B cell (primary cell): ENCODE measurements around the gene C2orf42. TPM values are rescaled to one million over a fixed set of nuclear protein-coding genes. Genes with fewer than 3 reads are reported as not detected.
A peak's percentile ranks its signal among the peaks of the same experiment; 100 is the strongest.

Experiments
- ATAC-seq: fragments of 200-7000 bp; cut with Tn5 transposase; one replicate; pipeline ENCODE4 v1.10.0; 2021; ENCODE audit warnings: low read depth, mild to moderate bottlenecking, moderate number of reproducible peaks, moderate library complexity
- CTCF ChIA-PET: fragments of 350-600 bp; sonication (Branson Sonifier 250); formaldehyde crosslinking; loops from one replicate; lab custom pipeline; 2021; ENCODE audit warnings: antibody characterized with exemption, inconsistent platforms; lab: Charles Lee
- POLR2A ChIA-PET: fragments of 350-600 bp; sonication (Branson Sonifier 250); formaldehyde crosslinking; loops from one replicate; lab custom pipeline; 2021; ENCODE audit warnings: antibody characterized with exemption; lab: Charles Lee
- DNase-seq: peaks from one replicate; pipeline ENCODE4 v3.0.0; 2013
- H2AFZ ChIP-seq: 2 replicates; pipeline ENCODE4 v1.6.1; 2012; ENCODE audit warnings: mild to moderate bottlenecking, low read depth, low read length; ENCODE audit not compliant: insufficient read depth, poor library complexity, severe bottlenecking
- H3K27ac ChIP-seq, 2 donors: 1 replicate in 1 of 2; 2 replicates in 1 of 2; pipeline ENCODE4 v1.5.1; 2012 to 2013; ENCODE audit warnings: low read length in 2 of 2, mild to moderate bottlenecking in 2 of 2, moderate library complexity in 1 of 2
- H3K27me3 ChIP-seq, 4 experiments: fragments of 200-600 bp in 1 of 4; sonication (generic) in 1 of 4; replicated peaks in 1 of 4; 1 replicate in 2 of 4; 2 replicates in 2 of 4; pipeline versions ENCODE4 v1.6.1 to v1.7.0; 2013 to 2016; ENCODE audit warnings: low read length in 3 of 4, mild to moderate bottlenecking in 2 of 4, mixed read lengths in 1 of 4, moderate library complexity in 1 of 4; ENCODE audit not compliant: insufficient read depth in 4 of 4, control insufficient read depth in 3 of 4; ENCODE audit errors: control extremely low read depth in 1 of 4
- H3K36me3 ChIP-seq, 2 experiments: replicated peaks in 1 of 2; 1 replicate in 1 of 2; 2 replicates in 1 of 2; pipeline versions ENCODE4 v1.6.1 to v1.7.1; 2013; ENCODE audit warnings: low read length in 1 of 2; ENCODE audit not compliant: insufficient read depth in 2 of 2, control insufficient read depth in 1 of 2; ENCODE audit errors: control extremely low read depth in 1 of 2, extremely low read depth in 1 of 2
- H3K4me1 ChIP-seq, 2 donors: fragments of 200-600 bp in 1 of 2; sonication (generic) in 1 of 2; 1 replicate in 1 of 2; 2 replicates in 1 of 2; pipeline versions ENCODE4 v1.5.1 to v1.6.1; 2013 to 2017; ENCODE audit warnings: low read length in 2 of 2; ENCODE audit not compliant: control insufficient read depth in 2 of 2, insufficient read depth in 2 of 2
- H3K4me2 ChIP-seq: replicated peaks from 2 replicates; pipeline ENCODE3; 2012; ENCODE audit warnings: mild to moderate bottlenecking, low read depth, low read length; ENCODE audit not compliant: poor library complexity, severe bottlenecking
- H3K4me3 ChIP-seq, 5 experiments: fragments of 200-600 bp in 1 of 5; sonication (generic) in 1 of 5; 1 replicate in 3 of 5; 2 replicates in 2 of 5; pipeline versions ENCODE4 v1.5.1 to v1.7.0; 2011 to 2016; ENCODE audit warnings: low read length in 4 of 5, mild to moderate bottlenecking in 4 of 5, low read depth in 2 of 5, control low read depth in 1 of 5, moderate library complexity in 1 of 5; ENCODE audit not compliant: insufficient read depth in 1 of 5; ENCODE audit errors: control extremely low read depth in 1 of 5, extremely low read depth in 1 of 5
- H3K79me2 ChIP-seq: fragments of 200-600 bp; sonication (generic); one replicate; pipeline ENCODE4 v1.6.0; 2016; ENCODE audit warnings: low read length; ENCODE audit not compliant: control insufficient read depth, insufficient read depth
- H3K9ac ChIP-seq: fragments of 200-600 bp; sonication (generic); 2 replicates; pipeline ENCODE4 v1.6.1; 2017; ENCODE audit warnings: mild to moderate bottlenecking, low read length, moderate library complexity
- H3K9me3 ChIP-seq, 3 donors: one replicate each; pipeline versions ENCODE4 v1.6.1 to v1.7.1; 2013; ENCODE audit warnings: low read length in 2 of 3; ENCODE audit not compliant: control insufficient read depth in 2 of 3, insufficient read depth in 1 of 3; ENCODE audit errors: control extremely low read depth in 1 of 3
- H4K20me1 ChIP-seq: 2 replicates; pipeline ENCODE4 v1.6.0; 2012; ENCODE audit warnings: mild to moderate bottlenecking, low read length; ENCODE audit not compliant: insufficient read depth, control insufficient read depth, poor library complexity, severe bottlenecking
- H3K27ac Mint-ChIP-seq: one replicate; pipeline ENCODE4 v1.8.0; 2021; ENCODE audit warnings: mixed read lengths
- H3K27me3 Mint-ChIP-seq: one replicate; pipeline ENCODE4 v1.8.0; 2021; ENCODE audit warnings: mixed read lengths
- H3K4me1 Mint-ChIP-seq: one replicate; pipeline ENCODE4 v1.8.0; 2021; ENCODE audit warnings: mixed read lengths
- H3K4me3 Mint-ChIP-seq: one replicate; pipeline ENCODE4 v1.8.0; 2021; ENCODE audit warnings: mixed read lengths
- H3K9me3 Mint-ChIP-seq: one replicate; pipeline ENCODE4 v1.8.0; 2022; ENCODE audit warnings: mixed read lengths; ENCODE audit not compliant: insufficient read depth
- CTCF ChIP-seq: fragments of 200-600 bp; IDR thresholded peaks from one replicate; pipeline ENCODE4 v1.8.0; 2022; ENCODE audit warnings: antibody characterized with exemption, mild to moderate bottlenecking
- EZH2 ChIP-seq: IDR thresholded peaks from 2 replicates; pipeline ENCODE4 v1.6.1; 2012; ENCODE audit warnings: borderline replicate concordance, low read depth, mild to moderate bottlenecking, moderate library complexity, low read length; ENCODE audit not compliant: insufficient read depth, poor library complexity, severe bottlenecking
- WGBS: methylation state at CpG from one replicate; pipeline ENCODE4 v1.1.5; 2013; ENCODE audit warnings: missing lambda C conversion rate; ENCODE audit not compliant: insufficient coverage; 5-methylcytosine and 5-hydroxymethylcytosine counted together
- intact Hi-C: fragments of 100-400 bp; cut with micrococcal nuclease; formaldehyde crosslinking; loops from one replicate; pipeline ENCODE4 v1.10.0; 2022
- polyA plus RNA-seq: library from polyadenylated mRNA; depleted of rRNA; stranded (reverse); fragments of >200 nt; gene quantifications from 2 replicates; pipeline ENCODE4 v1.2.3, GENCODE V29; 2012
- total RNA-seq, 2 donors: library from RNA; stranded (reverse); fragments of 120-200 nt in 1 of 2; gene quantifications; 1 replicate in 1 of 2; 2 replicates in 1 of 2; pipeline versions ENCODE4 v1.2.3 to v1.2.4, GENCODE V29; 2013 to 2022

The C2orf42 gene
- total and polyA plus RNA-seq, 2 donors (not counting 1 experiment from before 2014, with no cell fraction given), result 13.0 to 42.9 TPM

GRCh38 chr2:70125498-70125898, 65.3 kb downstream of the C2orf42 start:
- Mint-ChIP-seq H3K27me3 (no peaks in the 10 kb centered on the region), H3K9me3 (no peaks in the 10 kb centered on the region), H3K27ac (peak overlapping the region; percentile 100), H3K4me3 (peak overlapping the region; percentile 95), H3K4me1 (peaks cover 64% of the 10 kb centered on the region)
- Histone ChIP-seq H3K36me3 (no peaks in the 10 kb centered on the region), H3K4me3 (peak overlapping the region; percentile 32 to 99 (median 71)), H2AFZ (peak overlapping the region; percentile 84), H3K9me3 (no peaks in the 10 kb centered on the region), H3K27ac (peak overlapping the region; percentile 100), H3K9ac (peak overlapping the region; percentile 99), H4K20me1 (no peaks in the 10 kb centered on the region), H3K4me1 (peaks cover 59 to 66% of the 10 kb centered on the region in 2 donors), H3K27me3 (no peaks in the 10 kb centered on the region), H3K79me2 (peaks cover 16% of the 10 kb centered on the region), H3K4me2 (peak overlapping the region; percentile 98)
- 65% methylated on average over 8 of the region's 13 CpGs for WGBS
- CTCF ChIA-PET, result interaction anchor here (0.7 to 5.7 kb wide), 10 partner anchors 9 to 213 kb away, joined by 3 to 59 read pairs (median 6); partner anchors contain the start of genes MXD1 and PCBP1
- POLR2A ChIA-PET, result interaction anchor here (0.6 to 8.5 kb wide), 17 partner anchors 9 to 476 kb away, joined by 3 to 170 read pairs (median 14); partner anchors contain the start of genes C2orf42, MXD1, PCBP1 and PCYOX1
- no peak for DNase-seq
- intact Hi-C loops, result loop anchor here (1.0 kb wide), 2 partner anchors 8 to 16 kb away; no protein-coding TSS in a partner anchor
- ATAC-seq, result no peak
- TF ChIP-seq CTCF (no peak), EZH2 (no peak)

GRCh38 chr2:70124983-70125480, 65.8 kb downstream of the C2orf42 start:
- H3K27ac Mint-ChIP-seq, result peak overlapping the region; percentile 100
- POLR2A ChIA-PET, result interaction anchor here (0.6 to 8.5 kb wide), 22 partner anchors 9 to 210 kb away, joined by 3 to 170 read pairs (median 12); partner anchors contain the start of genes C2orf42, FAM136A, MXD1 and PCBP1
- peak; percentile 66 for ATAC-seq

More at GRCh38 chr2:70124983-70125480, 65.8 kb downstream of the C2orf42 start:
- DNase-seq, result peak; percentile 95
- no peak for TF ChIP-seq EZH2
- no peak for TF ChIP-seq CTCF
- peak overlapping the region; percentile 98 for H3K4me2 ChIP-seq
- peak overlapping the region; percentile 84 for H2AFZ ChIP-seq
- peak overlapping the region; percentile 99 for H3K9ac ChIP-seq
- intact Hi-C loops, result loop anchor here (1.0 kb wide), 5 partner anchors 8 to 39 kb away; no protein-coding TSS in a partner anchor
- no peaks in the 10 kb centered on the region for H4K20me1 ChIP-seq
- Mint-ChIP-seq H3K4me1 (peaks cover 65% of the 10 kb centered on the region), H3K27me3 (no peaks in the 10 kb centered on the region), H3K4me3 (peak overlapping the region; percentile 95), H3K9me3 (no peaks in the 10 kb centered on the region)
- H3K4me1 ChIP-seq, result peaks cover 63 to 71% of the 10 kb centered on the region in 2 donors
- peak overlapping the region; percentile 32 to 99 (median 71) for H3K4me3 ChIP-seq
- no peaks in the 10 kb centered on the region for H3K9me3 ChIP-seq
- CTCF ChIA-PET, result interaction anchor here (0.7 to 5.7 kb wide), 17 partner anchors 9 to 1928 kb away, joined by 3 to 59 read pairs (median 5); partner anchors contain the start of genes MXD1 and PCBP1
- no peaks in the 10 kb centered on the region for H3K36me3 ChIP-seq
- peak overlapping the region; percentile 100 for H3K27ac ChIP-seq
- H3K27me3 ChIP-seq, result no peaks in the 10 kb centered on the region
- peaks cover 11% of the 10 kb centered on the region for H3K79me2 ChIP-seq
- WGBS, result under 1% methylated on average over 34 of the region's 36 CpGs
